ENCODE measurements around the gene DNMT1. TPM values are rescaled to one million over a fixed set of nuclear protein-coding genes. Genes with fewer than 3 reads are reported as not detected.

DNMT1 gene
- total RNA-seq, 2 donors from 2014 or later, result 17.2 to 27.7 TPM

DNA sequence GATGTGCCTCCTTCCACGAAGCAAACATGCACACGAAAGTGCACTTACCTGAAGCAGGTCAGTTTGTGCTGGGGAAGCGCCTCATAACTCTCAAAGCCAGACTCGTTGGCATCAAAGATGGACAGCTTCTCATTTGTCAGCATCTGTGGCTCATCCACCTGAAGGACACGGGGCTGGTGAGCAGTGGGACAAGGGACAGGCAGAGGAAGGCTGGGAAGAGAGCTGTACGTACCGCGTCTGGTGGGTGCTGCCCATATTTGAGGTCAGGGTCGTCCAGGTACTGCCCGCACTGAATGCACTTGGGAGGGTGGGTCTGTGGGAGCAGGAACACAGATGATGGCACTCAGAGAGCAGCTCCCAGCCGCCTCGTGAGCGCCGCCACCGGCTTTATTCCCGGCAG is 35.1 kb downstream of the DNMT1 start:
- peaks cover 73% of the 10 kb centered on the region for H3K36me3 ChIP-seq
- H3K27ac ChIP-seq, result no peak overlapping the region
- no peak overlapping the region for H3K4me3 ChIP-seq
- TF ChIP-seq, protein P1, sequence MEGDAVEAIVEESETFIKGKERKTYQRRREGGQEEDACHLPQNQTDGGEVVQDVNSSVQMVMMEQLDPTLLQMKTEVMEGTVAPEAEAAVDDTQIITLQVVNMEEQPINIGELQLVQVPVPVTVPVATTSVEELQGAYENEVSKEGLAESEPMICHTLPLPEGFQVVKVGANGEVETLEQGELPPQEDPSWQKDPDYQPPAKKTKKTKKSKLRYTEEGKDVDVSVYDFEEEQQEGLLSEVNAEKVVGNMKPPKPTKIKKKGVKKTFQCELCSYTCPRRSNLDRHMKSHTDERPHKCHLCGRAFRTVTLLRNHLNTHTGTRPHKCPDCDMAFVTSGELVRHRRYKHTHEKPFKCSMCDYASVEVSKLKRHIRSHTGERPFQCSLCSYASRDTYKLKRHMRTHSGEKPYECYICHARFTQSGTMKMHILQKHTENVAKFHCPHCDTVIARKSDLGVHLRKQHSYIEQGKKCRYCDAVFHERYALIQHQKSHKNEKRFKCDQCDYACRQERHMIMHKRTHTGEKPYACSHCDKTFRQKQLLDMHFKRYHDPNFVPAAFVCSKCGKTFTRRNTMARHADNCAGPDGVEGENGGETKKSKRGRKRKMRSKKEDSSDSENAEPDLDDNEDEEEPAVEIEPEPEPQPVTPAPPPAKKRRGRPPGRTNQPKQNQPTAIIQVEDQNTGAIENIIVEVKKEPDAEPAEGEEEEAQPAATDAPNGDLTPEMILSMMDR (IDR thresholded peaks at IDR 0.05), result no peak
- H3K9me3 ChIP-seq, result no peaks in the 10 kb centered on the region
- no peaks in the 10 kb centered on the region for H3K27me3 ChIP-seq
- no peaks in the 10 kb centered on the region for H3K4me1 ChIP-seq
- no peak for DNase-seq (ENCODE audit: low spot score)

DNA sequence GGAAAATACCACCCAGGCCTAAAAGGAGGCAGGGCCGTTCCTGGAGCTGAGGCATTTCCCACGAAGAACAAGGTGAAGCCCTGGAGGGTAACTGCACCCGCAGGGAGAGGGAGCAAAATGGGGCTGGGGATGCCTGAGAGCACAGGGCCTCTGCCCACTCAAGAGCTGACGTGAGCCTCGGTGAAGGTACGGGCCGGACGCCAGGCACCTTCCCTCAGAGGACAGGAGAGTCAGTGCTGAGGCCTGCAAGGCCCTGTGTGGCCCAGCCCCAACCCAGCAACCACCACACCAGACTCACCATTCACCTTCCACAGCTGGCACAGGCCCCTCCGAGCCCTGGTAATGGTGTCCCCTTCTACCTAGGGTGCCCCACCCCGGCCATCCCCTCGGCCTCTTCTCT is 36.3 kb downstream of the DNMT1 start:
- Histone ChIP-seq H3K9me3 (no peaks in the 10 kb centered on the region), H3K4me1 (no peaks in the 10 kb centered on the region), H3K4me3 (no peak overlapping the region), H3K36me3 (peaks cover 82% of the 10 kb centered on the region), H3K27me3 (no peaks in the 10 kb centered on the region), H3K27ac (no peak overlapping the region)
- no peak for DNase-seq (ENCODE audit: low spot score)
- TF ChIP-seq, protein P1 (IDR thresholded peaks at IDR 0.05), result no peak

DNA sequence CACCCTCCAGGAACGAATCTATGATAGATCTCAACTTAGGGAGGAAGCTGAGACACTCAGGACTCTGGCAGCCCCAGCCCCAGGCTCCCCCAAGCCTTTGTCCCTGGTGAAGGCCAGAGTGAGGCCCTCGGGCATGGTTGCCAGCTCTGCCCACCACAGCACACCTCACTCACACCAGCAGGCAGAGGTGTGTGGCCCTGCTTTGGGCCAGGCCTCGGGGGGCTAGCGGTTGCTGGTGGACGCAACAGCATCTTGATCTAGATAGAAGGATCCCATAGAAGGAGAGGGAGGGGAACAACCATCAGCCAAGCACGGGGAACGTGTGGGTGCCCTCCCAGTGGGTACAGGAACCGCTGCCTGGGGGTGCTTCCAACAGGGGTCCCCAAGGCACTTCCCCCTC is 36.7 kb downstream of the DNMT1 start:
- peaks cover 81% of the 10 kb centered on the region for H3K36me3 ChIP-seq
- no peak overlapping the region for H3K4me3 ChIP-seq
- TF ChIP-seq, protein P1 (IDR thresholded peaks at IDR 0.05), result no peak
- H3K27me3 ChIP-seq, result no peaks in the 10 kb centered on the region
- no peak for DNase-seq (ENCODE audit: low spot score)
- H3K27ac ChIP-seq, result no peak overlapping the region
- H3K9me3 ChIP-seq, result no peaks in the 10 kb centered on the region
- H3K4me1 ChIP-seq, result no peaks in the 10 kb centered on the region

DNA sequence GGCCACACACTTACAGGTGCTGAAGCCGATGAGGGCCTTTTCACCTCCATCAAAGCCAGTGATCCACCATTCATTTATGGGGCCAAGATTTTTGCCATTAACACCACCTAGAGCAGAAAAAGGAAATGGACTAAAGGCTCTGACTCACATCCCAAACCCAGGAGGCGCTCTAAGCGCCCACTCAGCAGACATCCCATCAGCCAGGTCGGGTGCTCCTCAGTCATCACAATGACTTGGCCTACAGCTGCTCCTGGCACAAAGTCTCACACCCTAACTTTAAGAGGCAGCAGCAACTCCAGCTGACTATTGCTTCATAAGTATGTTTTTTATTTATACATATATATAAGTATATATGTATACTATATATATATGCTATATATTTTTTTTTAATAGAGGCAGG is 38.9 kb downstream of the DNMT1 start:
- Histone ChIP-seq H3K9me3 (no peaks in the 10 kb centered on the region), H3K4me3 (no peak overlapping the region), H3K27ac (no peak overlapping the region), H3K4me1 (no peaks in the 10 kb centered on the region), H3K27me3 (no peaks in the 10 kb centered on the region), H3K36me3 (peaks cover 74% of the 10 kb centered on the region)
- no peak for DNase-seq (ENCODE audit: low spot score)
- TF ChIP-seq, protein P1 (IDR thresholded peaks at IDR 0.05), result no peak

DNA sequence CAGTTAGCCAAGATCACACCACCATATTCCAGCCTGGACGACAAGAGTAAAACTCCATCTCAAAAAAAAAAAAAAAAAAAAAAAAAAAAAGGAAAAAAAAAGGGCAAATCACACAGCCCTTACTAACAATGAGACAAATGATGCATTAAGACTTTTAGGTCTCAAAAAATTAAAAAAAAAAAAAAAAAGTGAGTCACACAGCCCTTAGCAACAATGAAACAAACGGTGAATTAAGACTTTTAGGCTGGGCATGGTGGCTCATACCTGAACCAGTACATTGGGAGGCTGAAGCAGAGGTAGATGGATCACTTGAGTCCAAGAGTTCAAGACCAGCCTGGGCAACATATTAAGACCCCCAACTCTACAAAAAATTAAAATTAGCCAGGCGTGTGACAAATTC is 42.7 kb downstream of the DNMT1 start:
- H3K9me3 ChIP-seq, result no peaks in the 10 kb centered on the region
- TF ChIP-seq, protein P1 (IDR thresholded peaks at IDR 0.05), result no peak
- no peaks in the 10 kb centered on the region for H3K27me3 ChIP-seq

DNA sequence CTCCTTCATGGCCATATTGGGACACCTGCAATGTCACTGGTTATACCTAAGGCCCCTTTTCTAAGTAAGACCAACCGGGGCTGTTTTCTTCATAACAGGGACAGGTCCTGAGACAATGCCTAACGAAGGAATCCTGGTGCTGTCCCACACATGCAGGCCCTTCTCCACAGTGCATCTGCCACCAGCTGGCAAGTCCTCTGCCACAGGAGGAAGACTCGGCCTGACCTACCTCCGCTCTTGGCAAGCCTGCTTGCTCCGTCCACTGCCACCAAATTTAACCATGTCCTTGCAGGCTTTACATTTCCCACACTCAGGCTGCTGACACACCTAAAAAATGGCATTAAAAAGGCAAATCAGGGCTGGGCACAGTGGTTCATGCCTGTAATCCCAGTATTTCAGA is 43.2 kb downstream of the DNMT1 start:
- Histone ChIP-seq H3K9me3 (no peaks in the 10 kb centered on the region), H3K4me1 (no peaks in the 10 kb centered on the region), H3K27ac (no peak overlapping the region), H3K27me3 (no peaks in the 10 kb centered on the region), H3K36me3 (peaks cover 80% of the 10 kb centered on the region), H3K4me3 (no peak overlapping the region)
- no peak for DNase-seq (ENCODE audit: low spot score)
- TF ChIP-seq, protein P1 (IDR thresholded peaks at IDR 0.05), result no peak

More for the DNA sequence above, 42.7 kb downstream of the DNMT1 start:
- H3K36me3 ChIP-seq, result peaks cover 74% of the 10 kb centered on the region
- H3K27ac ChIP-seq, result no peak overlapping the region
- H3K4me3 ChIP-seq, result no peak overlapping the region
- no peaks in the 10 kb centered on the region for H3K4me1 ChIP-seq
- no peak for DNase-seq (ENCODE audit: low spot score)
